Ovary (tissue), 9 donors: Measurements from ENCODE around the gene DIS3L2. TPM values are rescaled to one million over a fixed set of nuclear protein-coding genes. Genes with fewer than 3 reads are reported as not detected.

Experiments used
- DNase-seq, 5 donors: peaks; one replicate each; pipeline ENCODE4 v3.0.0-alpha.2; 2019 to 2020
- H3K27ac ChIP-seq, 2 donors: fragments of 200-600 bp; one replicate each; pipeline versions ENCODE4 v1.5.1 to v1.8.0; 2019 to 2022
- H3K27me3 ChIP-seq: fragments of 200-600 bp; one replicate; pipeline ENCODE4 v1.8.0; 2022
- H3K36me3 ChIP-seq: fragments of 200-600 bp; sonication (generic); one replicate; pipeline ENCODE4 v1.5.1; 2019
- H3K4me1 ChIP-seq: one replicate; pipeline ENCODE4 v1.8.1; 2013; ENCODE audit warnings: mild to moderate bottlenecking, moderate library complexity; ENCODE audit not compliant: insufficient read depth
- H3K4me3 ChIP-seq: fragments of 200-600 bp; sonication (generic); one replicate; pipeline ENCODE4 v1.5.1; 2017
- H3K9me3 ChIP-seq, 2 donors: fragments of 200-600 bp in 1 of 2; sonication (generic) in 1 of 2; one replicate each; pipeline versions ENCODE4 v1.5.1 to v1.8.1; 2013 to 2019; ENCODE audit warnings: mild to moderate bottlenecking in 1 of 2, moderate library complexity in 1 of 2
- CTCF ChIP-seq, 3 donors: fragments of 450-650 bp in 2 of 3; fragments of 200-600 bp in 1 of 3; IDR thresholded peaks; one replicate each; pipeline versions ENCODE4 v1.5.1 to v1.8.0; 2016 to 2022; ENCODE audit warnings: antibody characterized with exemption in 3 of 3, mild to moderate bottlenecking in 1 of 3
- EP300 ChIP-seq: sonication (generic); formaldehyde crosslinking; IDR thresholded peaks from one replicate; pipeline ENCODE4 v1.6.1; 2017; ENCODE audit warnings: antibody characterized with exemption
- POLR2A ChIP-seq: fragments of 450-650 bp; IDR thresholded peaks from one replicate; pipeline ENCODE4 v1.6.1; 2017; ENCODE audit warnings: antibody characterized with exemption, mild to moderate bottlenecking, moderate library complexity
- WGBS, 3 donors: extraction: QIAGEN DNeasy Blood & Tissue Kit in 1 of 3; methylation state at CpG; one replicate each; pipeline versions ENCODE4 v1.1.5 to v1.1.7; 2013 to 2017; 5-methylcytosine and 5-hydroxymethylcytosine counted together
- intact Hi-C, 4 donors: fragments of 100-400 bp; cut with DNase I; formaldehyde crosslinking; loops; one replicate each; pipeline versions ENCODE4 v1.11.0 to v1.15.1; 2022 to 2023
- polyA plus RNA-seq, 2 donors: library from polyadenylated mRNA; stranded (reverse); fragments of 200-250 nt in 1 of 2; fragments of 350-450 nt in 1 of 2; fragmentation: Illumina TruSeq in 1 of 2; extraction: RNeasy Lipid Tissue Mini Kit (QIAGEN cat#74804) in 1 of 2; gene quantifications; one replicate each; pipeline ENCODE4 v1.2.3, GENCODE V29; 2013 to 2014
- total RNA-seq, 7 donors: library from RNA; depleted of rRNA in 2 of 7; stranded (reverse); fragments of >200 nt in 2 of 7; fragmentation: NEBNext Ultra II Directional in 3 of 7; extraction: Animal tissue kit (Norgen Biotek cat#: 25700) in 3 of 7; gene quantifications; one replicate each; pipeline versions ENCODE4 v1.1.0 to v1.2.4, GENCODE V29; 2016 to 2023
- donor health status: DM: no; HTN: no; CAD: no; lungs with moderate emphysema.
- donor health status: DM: no; HTN: no; CAD: no.
- donor health status: Bipolar disorder and iron deficiency.
- donor health status: DM: yes; HTN: yes; CAD: no.
- donor health status: DM: no; HTN: no; CAD: no.
- donor health status: DM: yes; HTN: yes; CAD: no.

The DIS3L2 gene
- total and polyA plus RNA-seq, 9 donors = 18.2 to 52.0 (median 32.8) TPM

- Histone ChIP-seq H3K27ac (no peak overlapping the region), H3K36me3 (no peaks in the 10 kb centered on the region), H3K27me3 (no peaks in the 10 kb centered on the region), H3K4me3 (no peak overlapping the region), H3K9me3 (no peaks in the 10 kb centered on the region), H3K4me1 (no peaks in the 10 kb centered on the region)
- WGBS, 3 donors = 82 to 91% (median 89%) methylated on average over 3 of the region's 3 CpGs
- DNase-seq = no peak
- intact Hi-C loops = no loop called here
- TF ChIP-seq CTCF (IDR thresholded peaks at IDR 0.05) (no peak), POLR2A (no peak)
Measured at GRCh38 chr2:232216028-232216427, 254.5 kb downstream of the DIS3L2 start.

- intact Hi-C loops = no loop called here
- H3K9me3 ChIP-seq = no peaks in the 10 kb centered on the region
- TF ChIP-seq POLR2A = no peak
- TF ChIP-seq EP300 = no peak
- no peak for TF ChIP-seq CTCF (IDR thresholded peaks at IDR 0.05)
- no peak overlapping the region for H3K27ac ChIP-seq
- no peaks in the 10 kb centered on the region for H3K36me3 ChIP-seq
- no peaks in the 10 kb centered on the region for H3K27me3 ChIP-seq
- WGBS, 3 donors = 85 to 88% (median 86%) methylated on average over 6 of the region's 6 CpGs
- no peak for DNase-seq
- H3K4me1 ChIP-seq = no peaks in the 10 kb centered on the region
- no peak overlapping the region for H3K4me3 ChIP-seq
Measured at GRCh38 chr2:232218778-232219495, 257.4 kb downstream of the DIS3L2 start.

- Histone ChIP-seq H3K9me3 (no peaks in the 10 kb centered on the region), H3K4me3 (no peak overlapping the region), H3K27me3 (no peaks in the 10 kb centered on the region), H3K4me1 (no peaks in the 10 kb centered on the region), H3K27ac (no peak overlapping the region), H3K36me3 (no peaks in the 10 kb centered on the region)
- intact Hi-C loops = no loop called here
- no peak for TF ChIP-seq POLR2A
- no peak for TF ChIP-seq EP300
- no peak for TF ChIP-seq CTCF (IDR thresholded peaks at IDR 0.05)
- no peak for DNase-seq
- 79 to 82% (median 80%) methylated on average over 2 of the region's 2 CpGs for WGBS, 3 donors
Measured at GRCh38 chr2:232219496-232219870, 258.0 kb downstream of the DIS3L2 start.

- WGBS, 3 donors = 97 to 99% (median 98%) methylated on average over 5 of the region's 5 CpGs
- no peak for TF ChIP-seq CTCF (IDR thresholded peaks at IDR 0.05)
- TF ChIP-seq POLR2A = no peak
- TF ChIP-seq EP300 = no peak
- H3K27ac ChIP-seq = no peak overlapping the region
- H3K4me3 ChIP-seq = no peak overlapping the region
- intact Hi-C loops = no loop called here
- no peak for DNase-seq
- H3K36me3 ChIP-seq = no peaks in the 10 kb centered on the region
- H3K4me1 ChIP-seq = no peaks in the 10 kb centered on the region
- no peaks in the 10 kb centered on the region for H3K9me3 ChIP-seq
- no peaks in the 10 kb centered on the region for H3K27me3 ChIP-seq
Measured at GRCh38 chr2:232219932-232220331, 258.4 kb downstream of the DIS3L2 start.
